BLaER1 (cell line): ENCODE data around the gene OPCML.

Source experiments
- H3K27ac ChIP-seq: shearing (Covaris generic); formaldehyde crosslinking; 2 replicates; pipeline ENCODE4 v1.8.1; 2022
- H3K27me3 ChIP-seq: shearing (Covaris generic); formaldehyde crosslinking; 2 replicates; pipeline ENCODE4 v1.8.1; 2022
- H3K36me3 ChIP-seq: shearing (Covaris generic); formaldehyde crosslinking; 2 replicates; pipeline ENCODE4 v1.8.1; 2022
- H3K4me1 ChIP-seq: shearing (Covaris generic); formaldehyde crosslinking; 2 replicates; pipeline ENCODE4 v1.8.1; 2022
- H3K4me2 ChIP-seq: shearing (Covaris generic); formaldehyde crosslinking; 2 replicates; pipeline ENCODE4 v1.8.1; 2022
- H3K4me3 ChIP-seq: shearing (Covaris generic); formaldehyde crosslinking; 2 replicates; pipeline ENCODE4 v1.8.1; 2022
- H3K9ac ChIP-seq: shearing (Covaris generic); formaldehyde crosslinking; 2 replicates; pipeline ENCODE4 v1.8.1; 2022
- H3K9me3 ChIP-seq: shearing (Covaris generic); formaldehyde crosslinking; 2 replicates; pipeline ENCODE4 v1.8.1; 2022
- H4K20me1 ChIP-seq: shearing (Covaris generic); formaldehyde crosslinking; 2 replicates; pipeline ENCODE4 v1.8.1; 2022
- Cebpa-rat ChIP-seq: shearing (Covaris generic); IDR thresholded peaks from 2 replicates; pipeline ENCODE4 v1.8.1; 2022

OPCML gene

DNA sequence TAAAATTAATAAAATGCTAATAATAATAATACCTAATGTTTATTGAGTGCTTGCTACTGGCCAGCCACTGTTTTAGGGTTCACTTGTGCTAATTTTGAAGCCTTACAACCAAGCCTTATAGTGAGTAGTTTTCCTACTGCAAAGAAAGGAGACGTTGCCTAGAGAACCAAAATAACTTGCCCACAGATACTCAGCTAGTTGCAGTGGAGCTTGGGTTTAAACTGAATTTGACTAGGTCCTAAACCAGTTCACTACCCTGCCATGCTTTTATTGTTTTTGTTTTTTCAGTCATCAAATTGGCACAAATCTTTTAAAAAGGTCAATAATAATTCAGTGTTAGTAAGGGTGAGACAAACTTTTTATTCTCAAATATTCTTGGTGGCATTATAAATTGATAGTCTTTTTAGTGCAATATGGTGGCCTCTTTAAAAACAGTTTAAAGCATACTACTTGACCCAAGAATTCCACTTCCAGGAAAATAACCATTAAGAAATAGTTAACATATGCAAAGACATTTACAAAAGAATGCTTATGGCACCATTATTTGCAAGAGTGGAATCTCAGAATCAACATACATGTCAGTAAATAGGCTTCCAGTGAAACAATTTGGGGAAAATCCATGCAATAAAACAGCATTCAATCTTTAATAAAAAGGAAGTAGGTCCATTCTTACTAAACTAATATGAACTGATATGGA lies 90.2 kb downstream of the OPCML start:
- Histone ChIP-seq H3K4me2 (no peak overlapping the region), H3K4me3 (no peak overlapping the region), H3K4me1 (no peaks in the 10 kb centered on the region), H3K36me3 (no peaks in the 10 kb centered on the region), H3K9me3 (no peaks in the 10 kb centered on the region), H3K27ac (no peak overlapping the region), H3K27me3 (no peaks in the 10 kb centered on the region), H3K9ac (no peak overlapping the region), H4K20me1 (no peaks in the 10 kb centered on the region)
- TF ChIP-seq Cebpa-rat = no peak

DNA sequence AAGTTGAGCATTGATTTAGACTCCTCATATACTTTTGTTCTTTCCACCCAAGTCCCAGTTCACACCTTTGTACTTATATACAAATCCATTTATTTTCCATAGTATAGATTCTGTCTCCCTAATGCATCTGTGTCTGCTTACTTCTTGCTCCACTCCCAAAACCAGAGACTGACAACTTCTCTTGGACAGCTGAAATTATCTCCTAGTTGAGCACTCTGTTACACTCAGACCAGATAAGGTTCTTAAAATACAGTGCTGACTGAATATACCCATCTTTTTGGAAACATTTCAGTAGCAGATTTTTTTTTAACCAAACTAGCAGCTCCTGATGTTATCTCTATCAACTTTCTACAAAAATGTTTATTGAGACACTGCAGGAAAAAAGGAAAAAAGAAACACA lies 106.3 kb downstream of the OPCML start:
- H3K27me3 ChIP-seq = no peaks in the 10 kb centered on the region
- no peaks in the 10 kb centered on the region for H3K9me3 ChIP-seq
- no peak for TF ChIP-seq Cebpa-rat
- no peak overlapping the region for H3K4me3 ChIP-seq
- H3K9ac ChIP-seq = no peak overlapping the region
- H3K36me3 ChIP-seq = no peaks in the 10 kb centered on the region
- no peaks in the 10 kb centered on the region for H4K20me1 ChIP-seq
- H3K27ac ChIP-seq = no peak overlapping the region
- H3K4me1 ChIP-seq = peaks cover 8% of the 10 kb centered on the region
- no peak overlapping the region for H3K4me2 ChIP-seq

DNA sequence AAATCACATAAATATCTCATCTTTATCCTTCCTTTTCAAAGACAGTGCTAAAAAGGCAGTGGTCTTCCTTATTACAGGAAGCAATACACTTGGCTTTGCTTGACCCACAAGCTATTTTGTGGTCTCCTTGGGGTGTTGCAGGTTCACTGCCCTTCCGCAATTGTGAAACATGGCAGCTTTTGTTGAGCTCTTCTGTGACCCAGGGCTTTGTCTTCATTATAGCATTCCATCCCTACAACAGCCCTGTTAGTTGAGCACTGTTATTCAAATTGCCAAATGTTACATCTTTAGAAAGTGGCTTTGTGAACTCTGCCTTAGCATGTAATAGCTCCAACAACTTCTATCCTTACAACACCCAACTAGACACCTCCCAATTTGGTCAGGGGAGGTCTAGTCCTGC lies 107.1 kb downstream of the OPCML start:
- Histone ChIP-seq H4K20me1 (no peaks in the 10 kb centered on the region), H3K36me3 (no peaks in the 10 kb centered on the region), H3K4me2 (no peak overlapping the region), H3K27ac (no peak overlapping the region), H3K4me1 (peaks cover 14% of the 10 kb centered on the region), H3K4me3 (no peak overlapping the region), H3K27me3 (no peaks in the 10 kb centered on the region), H3K9ac (no peak overlapping the region), H3K9me3 (no peaks in the 10 kb centered on the region)
- TF ChIP-seq Cebpa-rat = no peak

DNA sequence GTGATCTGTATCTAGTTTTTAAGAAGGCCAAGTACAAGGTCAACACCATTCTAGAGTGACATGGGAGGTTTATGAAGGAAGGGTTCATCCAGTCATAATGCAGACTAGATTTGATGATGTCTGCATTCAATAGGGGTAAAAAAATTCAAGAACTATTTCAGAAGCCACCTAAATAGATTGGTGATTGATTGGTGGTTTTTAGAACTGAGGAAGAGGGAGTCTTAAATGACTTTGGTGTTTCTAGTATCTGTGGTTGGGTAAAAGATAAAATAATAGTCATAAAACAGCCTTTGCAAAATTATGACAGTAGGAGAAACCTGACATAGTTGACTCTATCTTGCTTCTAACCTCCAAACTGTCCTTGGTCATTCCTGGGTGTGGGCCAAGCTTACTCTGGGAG lies 114.1 kb downstream of the OPCML start:
- peaks cover 14% of the 10 kb centered on the region for H3K4me1 ChIP-seq
- H3K27ac ChIP-seq = no peak overlapping the region
- TF ChIP-seq Cebpa-rat = no peak
- no peak overlapping the region for H3K9ac ChIP-seq
- H3K36me3 ChIP-seq = no peaks in the 10 kb centered on the region
- H3K27me3 ChIP-seq = no peaks in the 10 kb centered on the region
- H3K9me3 ChIP-seq = peaks cover 4% of the 10 kb centered on the region; the same call in 1 of the 2 replicates
- no peaks in the 10 kb centered on the region for H4K20me1 ChIP-seq
- H3K4me3 ChIP-seq = no peak overlapping the region
- H3K4me2 ChIP-seq = no peak overlapping the region

DNA sequence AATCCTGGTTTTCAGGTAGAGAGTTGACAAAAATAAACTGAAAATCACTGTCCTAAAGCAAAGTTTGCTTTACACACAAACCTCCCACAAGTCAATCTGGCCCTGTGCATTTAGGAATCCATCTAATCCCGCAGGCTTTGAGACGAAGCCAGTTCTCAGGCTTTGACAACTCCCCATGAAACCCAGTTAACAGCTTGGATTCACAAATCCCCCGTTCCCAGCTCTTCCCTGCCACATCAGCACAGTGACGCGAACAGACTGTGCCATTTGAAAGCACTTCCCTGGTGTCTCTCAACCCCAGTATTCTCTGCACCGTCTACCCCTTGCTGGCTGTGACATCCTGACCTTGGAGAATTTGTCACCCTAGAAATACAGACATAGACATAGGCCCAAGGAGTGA lies 117.8 kb downstream of the OPCML start:
- no peak overlapping the region for H3K4me2 ChIP-seq
- H4K20me1 ChIP-seq = no peaks in the 10 kb centered on the region
- no peak overlapping the region for H3K9ac ChIP-seq
- no peak for TF ChIP-seq Cebpa-rat
- peaks cover 15% of the 10 kb centered on the region for H3K4me1 ChIP-seq
- no peak overlapping the region for H3K27ac ChIP-seq
- no peaks in the 10 kb centered on the region for H3K27me3 ChIP-seq
- peaks cover 4% of the 10 kb centered on the region; the same call in 1 of the 2 replicates for H3K9me3 ChIP-seq
- no peak overlapping the region for H3K4me3 ChIP-seq
- H3K36me3 ChIP-seq = no peaks in the 10 kb centered on the region

DNA sequence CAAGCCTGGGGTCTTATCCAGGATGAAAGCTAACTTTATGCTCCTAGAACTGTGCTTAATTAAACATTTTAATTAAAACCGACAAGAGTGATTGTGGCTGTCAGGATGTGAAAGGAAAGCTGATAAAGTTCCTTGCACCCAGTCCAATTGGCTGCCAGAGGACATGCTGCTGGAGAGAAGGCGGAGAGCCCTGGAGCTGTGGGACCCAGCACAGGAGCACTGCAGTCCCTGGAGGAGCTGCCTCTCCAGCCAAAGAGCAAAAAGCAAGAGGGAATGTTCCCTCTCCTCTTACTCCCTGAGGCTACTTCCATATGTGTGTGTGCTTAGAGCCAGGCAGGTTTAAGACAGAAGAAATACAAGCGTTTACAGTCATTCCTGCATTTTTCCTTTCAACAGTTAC lies 118.6 kb downstream of the OPCML start:
- Histone ChIP-seq H3K4me2 (no peak overlapping the region), H3K9ac (no peak overlapping the region), H3K4me1 (peaks cover 23% of the 10 kb centered on the region), H3K27ac (no peak overlapping the region), H3K27me3 (no peaks in the 10 kb centered on the region), H3K9me3 (peaks cover under 1% of the 10 kb centered on the region; the same call in 1 of the 2 replicates), H3K36me3 (no peaks in the 10 kb centered on the region), H3K4me3 (no peak overlapping the region), H4K20me1 (no peaks in the 10 kb centered on the region)
- no peak for TF ChIP-seq Cebpa-rat

DNA sequence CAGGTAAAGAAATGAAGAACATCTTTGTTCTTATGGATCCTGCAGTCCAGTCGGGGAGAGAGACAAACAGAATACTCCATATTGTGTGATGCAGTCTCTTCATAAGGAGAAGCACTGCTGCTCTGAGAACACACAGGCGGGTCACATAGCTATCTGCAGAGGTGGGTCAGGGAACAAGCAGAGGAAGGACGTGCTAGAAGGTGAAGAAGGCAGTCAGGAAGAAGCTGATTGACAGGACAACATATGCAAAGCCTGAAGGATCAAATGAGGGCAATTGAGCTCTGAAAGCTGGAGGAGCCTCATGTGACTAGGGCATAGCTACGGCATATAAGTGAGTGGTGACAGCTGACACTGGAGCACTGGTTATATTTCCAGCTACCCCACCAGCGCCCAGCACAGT lies 122.5 kb downstream of the OPCML start:
- Histone ChIP-seq H3K27ac (no peak overlapping the region), H3K9ac (no peak overlapping the region), H3K36me3 (no peaks in the 10 kb centered on the region), H3K9me3 (no peaks in the 10 kb centered on the region), H4K20me1 (no peaks in the 10 kb centered on the region), H3K4me1 (peaks cover 26% of the 10 kb centered on the region), H3K4me3 (no peak overlapping the region), H3K4me2 (peak overlapping the region; percentile 55), H3K27me3 (no peaks in the 10 kb centered on the region)
- TF ChIP-seq Cebpa-rat = no peak

DNA sequence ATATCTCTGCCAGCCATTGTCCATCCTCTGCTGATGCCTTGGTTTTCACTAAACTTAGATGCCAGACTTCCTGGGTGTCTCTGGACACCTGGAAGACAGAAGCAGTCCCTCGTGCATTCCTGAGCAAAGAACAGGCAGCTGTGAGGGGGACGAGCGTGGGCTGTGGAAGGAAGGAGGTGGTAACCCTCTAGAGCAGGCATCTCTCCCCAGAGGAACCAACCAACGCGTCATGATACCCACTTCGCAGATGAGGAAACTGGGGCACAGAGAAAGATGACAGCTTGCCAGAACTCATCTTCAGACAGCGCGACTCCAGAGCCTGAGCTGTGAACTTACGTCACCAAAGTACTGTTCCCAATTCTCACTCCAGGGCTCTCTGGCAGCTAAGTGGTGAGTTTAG lies 123.4 kb downstream of the OPCML start:
- H3K9me3 ChIP-seq = no peaks in the 10 kb centered on the region

DNA sequence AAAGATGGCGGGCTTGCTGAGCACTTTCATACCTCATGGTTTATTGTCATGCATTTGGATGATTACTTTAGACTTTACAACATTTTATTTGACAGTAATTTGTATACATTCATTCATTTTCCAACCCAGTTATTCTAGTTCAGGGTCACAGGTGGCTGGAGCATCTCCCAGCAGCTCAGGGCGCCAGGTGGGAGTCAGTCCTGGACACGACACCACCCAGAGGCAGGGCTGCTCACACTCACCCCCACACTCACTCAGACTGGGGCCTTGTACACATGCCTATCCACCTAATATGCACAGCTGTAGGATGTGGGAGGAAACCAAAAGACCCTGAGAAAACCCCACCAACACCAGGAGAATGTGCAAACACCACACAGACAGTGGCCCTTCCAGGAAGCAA lies 123.9 kb downstream of the OPCML start:
- H3K4me2 ChIP-seq = no peak overlapping the region
- H3K9me3 ChIP-seq = no peaks in the 10 kb centered on the region
- no peaks in the 10 kb centered on the region for H3K36me3 ChIP-seq
- peaks cover 26% of the 10 kb centered on the region for H3K4me1 ChIP-seq
- no peak overlapping the region for H3K9ac ChIP-seq
- H4K20me1 ChIP-seq = no peaks in the 10 kb centered on the region
- no peaks in the 10 kb centered on the region for H3K27me3 ChIP-seq
- TF ChIP-seq Cebpa-rat = no peak
- no peak overlapping the region for H3K4me3 ChIP-seq
- H3K27ac ChIP-seq = no peak overlapping the region

More for the DNA sequence above, 123.4 kb downstream of the OPCML start:
- Histone ChIP-seq H3K4me2 (peak overlapping the region; percentile 23; the same call in 1 of the 2 replicates), H3K9ac (no peak overlapping the region), H3K27ac (no peak overlapping the region), H3K27me3 (no peaks in the 10 kb centered on the region), H3K4me3 (no peak overlapping the region), H4K20me1 (no peaks in the 10 kb centered on the region), H3K4me1 (peaks cover 26% of the 10 kb centered on the region), H3K36me3 (no peaks in the 10 kb centered on the region)
- TF ChIP-seq Cebpa-rat = no peak

DNA sequence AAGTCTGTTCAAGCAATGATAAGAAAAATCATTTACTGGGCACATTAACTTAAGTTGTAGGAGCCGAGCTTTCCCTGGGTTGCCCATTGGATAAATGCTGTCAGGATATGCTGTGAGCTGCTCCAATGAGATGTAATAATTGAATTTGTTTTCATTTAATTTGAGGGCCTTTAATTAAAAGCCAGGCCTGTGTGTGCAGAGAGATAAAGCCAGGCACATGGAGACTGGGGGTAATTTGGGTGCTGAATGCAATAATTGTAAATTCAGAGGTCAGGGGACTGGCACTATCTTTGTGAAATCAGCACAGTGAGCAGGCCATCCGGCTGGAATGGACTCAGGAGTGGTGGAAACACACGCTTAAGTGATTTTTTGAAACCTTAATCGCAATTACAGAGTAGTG lies 125.8 kb downstream of the OPCML start:
- TF ChIP-seq Cebpa-rat = no peak
- Histone ChIP-seq H3K9me3 (no peaks in the 10 kb centered on the region), H3K27ac (no peak overlapping the region), H3K4me3 (no peak overlapping the region), H3K4me1 (peaks cover 26% of the 10 kb centered on the region), H4K20me1 (no peaks in the 10 kb centered on the region), H3K36me3 (no peaks in the 10 kb centered on the region), H3K9ac (no peak overlapping the region), H3K4me2 (no peak overlapping the region), H3K27me3 (no peaks in the 10 kb centered on the region)

DNA sequence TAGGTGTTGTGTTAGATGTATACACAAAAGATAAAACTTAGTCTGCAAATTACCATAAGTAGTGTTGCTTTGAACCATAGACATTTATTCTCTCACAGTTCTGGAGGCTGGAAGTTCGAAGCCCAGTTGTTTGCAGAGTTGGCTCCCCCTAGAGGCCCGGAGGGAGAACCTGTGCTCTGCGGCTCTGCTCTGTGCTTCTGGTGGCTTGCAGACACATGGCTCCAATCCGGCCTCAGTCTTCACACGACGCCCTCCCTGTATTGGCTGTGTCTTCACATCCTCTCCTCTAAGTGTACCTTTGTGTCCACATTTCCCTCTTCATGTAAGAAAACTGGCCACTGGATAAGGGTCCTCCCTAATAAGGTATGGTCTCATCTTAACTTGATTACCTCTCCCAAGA lies 128.4 kb downstream of the OPCML start:
- no peak for TF ChIP-seq Cebpa-rat
- no peaks in the 10 kb centered on the region for H3K36me3 ChIP-seq
- peaks cover 5% of the 10 kb centered on the region for H3K4me1 ChIP-seq
- H3K4me3 ChIP-seq = no peak overlapping the region
- no peaks in the 10 kb centered on the region for H3K27me3 ChIP-seq
- no peaks in the 10 kb centered on the region for H4K20me1 ChIP-seq
- no peak overlapping the region for H3K27ac ChIP-seq
- H3K9me3 ChIP-seq = no peaks in the 10 kb centered on the region
- H3K9ac ChIP-seq = no peak overlapping the region
- no peak overlapping the region for H3K4me2 ChIP-seq
